ENCODE data around the gene DSCAML1. TPM values are rescaled to one million over a fixed set of nuclear protein-coding genes. Genes with fewer than 3 reads are reported as not detected.

Gene DSCAML1
- total RNA-seq, 6 donors from 2014 or later, result 0.30 to 3.1 (median 1.3) TPM

DNA sequence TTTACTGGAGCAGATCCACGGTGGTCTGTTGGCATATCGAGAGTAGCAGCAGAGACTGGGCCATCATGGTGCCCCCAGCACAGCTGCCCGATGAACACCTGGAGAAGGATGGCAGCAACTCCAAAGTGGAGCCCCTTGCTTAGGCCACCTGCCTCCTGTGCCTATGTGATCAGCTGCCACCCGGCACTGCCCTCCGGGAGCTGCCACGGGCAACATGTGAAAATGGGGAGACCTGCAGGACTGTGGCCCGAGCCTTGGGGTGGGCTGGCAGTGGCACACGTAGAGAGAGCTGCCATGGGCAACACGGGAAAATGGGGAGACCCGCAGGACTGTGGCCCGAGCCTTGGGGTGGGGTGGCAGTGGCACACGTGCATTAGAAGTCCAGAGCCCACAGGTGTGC is 24.4 kb upstream of the DSCAML1 start:
- Histone ChIP-seq H3K27me3 (no peaks in the 10 kb centered on the region), H3K4me1 (peaks cover 48 to 60% (median 50%) of the 10 kb centered on the region in 4 donors), H3K27ac (no peak overlapping the region), H3K36me3 (no peaks in the 10 kb centered on the region), H3K9me3 (no peaks in the 10 kb centered on the region), H3K4me3 (no peak overlapping the region)
- WGBS, 2 donors, result 75 to 88% methylated on average over 8 to 12 of the region's 12 CpGs
- ATAC-seq (ENCODE audit: low FRiP score in 2 of 2), result no peak
- no peak for DNase-seq
- TF ChIP-seq EP300 (IDR thresholded peaks at IDR 0.05) (no peak), POLR2A (IDR thresholded peaks at IDR 0.05) (no peak), POLR2AphosphoS5 (IDR thresholded peaks at IDR 0.05) (no peak)
- TF ChIP-seq, protein P1, sequence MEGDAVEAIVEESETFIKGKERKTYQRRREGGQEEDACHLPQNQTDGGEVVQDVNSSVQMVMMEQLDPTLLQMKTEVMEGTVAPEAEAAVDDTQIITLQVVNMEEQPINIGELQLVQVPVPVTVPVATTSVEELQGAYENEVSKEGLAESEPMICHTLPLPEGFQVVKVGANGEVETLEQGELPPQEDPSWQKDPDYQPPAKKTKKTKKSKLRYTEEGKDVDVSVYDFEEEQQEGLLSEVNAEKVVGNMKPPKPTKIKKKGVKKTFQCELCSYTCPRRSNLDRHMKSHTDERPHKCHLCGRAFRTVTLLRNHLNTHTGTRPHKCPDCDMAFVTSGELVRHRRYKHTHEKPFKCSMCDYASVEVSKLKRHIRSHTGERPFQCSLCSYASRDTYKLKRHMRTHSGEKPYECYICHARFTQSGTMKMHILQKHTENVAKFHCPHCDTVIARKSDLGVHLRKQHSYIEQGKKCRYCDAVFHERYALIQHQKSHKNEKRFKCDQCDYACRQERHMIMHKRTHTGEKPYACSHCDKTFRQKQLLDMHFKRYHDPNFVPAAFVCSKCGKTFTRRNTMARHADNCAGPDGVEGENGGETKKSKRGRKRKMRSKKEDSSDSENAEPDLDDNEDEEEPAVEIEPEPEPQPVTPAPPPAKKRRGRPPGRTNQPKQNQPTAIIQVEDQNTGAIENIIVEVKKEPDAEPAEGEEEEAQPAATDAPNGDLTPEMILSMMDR (IDR thresholded peaks at IDR 0.05), result no peak

DNA sequence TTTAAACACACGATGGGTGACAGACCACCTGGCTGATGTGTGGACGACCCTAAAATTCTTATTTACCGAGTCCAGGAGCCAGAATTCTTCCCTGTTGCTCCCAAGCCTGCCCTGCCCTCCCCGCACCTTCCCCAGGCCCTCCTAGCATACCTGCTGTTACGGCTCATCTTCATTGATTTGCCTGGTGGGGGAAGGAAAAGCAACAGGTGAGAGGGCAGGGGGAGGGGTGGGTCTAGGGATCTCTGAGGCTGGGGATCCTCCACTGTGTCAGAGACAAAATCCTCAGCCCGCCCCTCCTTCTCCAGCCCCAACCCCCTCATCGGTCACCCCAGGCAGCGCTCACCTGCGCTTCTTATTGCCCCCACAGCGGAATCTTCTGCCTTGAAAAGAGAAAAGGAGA is 23.5 kb upstream of the DSCAML1 start:
- no peaks in the 10 kb centered on the region for H3K36me3 ChIP-seq
- no peak for ATAC-seq (ENCODE audit: low FRiP score in 2 of 2)
- TF ChIP-seq POLR2AphosphoS5 (IDR thresholded peaks at IDR 0.05), result no peak
- TF ChIP-seq EP300 (IDR thresholded peaks at IDR 0.05), result no peak
- TF ChIP-seq, protein P1 (IDR thresholded peaks at IDR 0.05), result no peak
- no peak for TF ChIP-seq POLR2A (IDR thresholded peaks at IDR 0.05)
- WGBS, 2 donors, result 89 to 100% methylated on average over 10 of the region's 10 CpGs
- H3K4me3 ChIP-seq, result no peak overlapping the region
- no peak for DNase-seq
- no peaks in the 10 kb centered on the region for H3K27me3 ChIP-seq
- H3K9me3 ChIP-seq, result no peaks in the 10 kb centered on the region
- peaks cover 51 to 65% (median 56%) of the 10 kb centered on the region in 4 donors for H3K4me1 ChIP-seq
- H3K27ac ChIP-seq, result no peak overlapping the region

DNA sequence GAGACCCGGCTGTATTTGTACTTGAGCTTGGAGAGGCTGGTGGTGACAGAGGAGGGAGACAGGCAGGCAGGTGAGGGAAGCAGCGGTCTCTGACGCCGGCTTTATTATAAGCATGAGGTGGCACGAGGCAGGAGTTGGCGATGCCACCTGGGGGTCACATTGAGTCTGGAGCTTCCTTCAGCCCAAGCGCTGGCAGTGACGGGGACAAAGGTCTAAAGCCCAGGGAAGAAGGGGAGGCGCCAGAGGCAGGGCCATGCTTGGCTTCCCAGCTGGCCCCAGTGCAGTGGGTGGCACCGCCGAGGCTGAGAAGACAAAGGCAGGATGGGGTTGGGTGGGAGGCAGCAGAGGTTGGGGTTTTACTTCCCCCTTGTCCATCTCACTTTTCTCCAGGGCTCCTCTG is 23.1 kb upstream of the DSCAML1 start:
- TF ChIP-seq POLR2AphosphoS5 (IDR thresholded peaks at IDR 0.05) (no peak), EP300 (IDR thresholded peaks at IDR 0.05) (no peak), POLR2A (IDR thresholded peaks at IDR 0.05) (no peak)
- TF ChIP-seq, protein P1 (IDR thresholded peaks at IDR 0.05), result no peak
- WGBS, 2 donors, result 79 to 85% methylated on average over 11 of the region's 11 CpGs

DNA sequence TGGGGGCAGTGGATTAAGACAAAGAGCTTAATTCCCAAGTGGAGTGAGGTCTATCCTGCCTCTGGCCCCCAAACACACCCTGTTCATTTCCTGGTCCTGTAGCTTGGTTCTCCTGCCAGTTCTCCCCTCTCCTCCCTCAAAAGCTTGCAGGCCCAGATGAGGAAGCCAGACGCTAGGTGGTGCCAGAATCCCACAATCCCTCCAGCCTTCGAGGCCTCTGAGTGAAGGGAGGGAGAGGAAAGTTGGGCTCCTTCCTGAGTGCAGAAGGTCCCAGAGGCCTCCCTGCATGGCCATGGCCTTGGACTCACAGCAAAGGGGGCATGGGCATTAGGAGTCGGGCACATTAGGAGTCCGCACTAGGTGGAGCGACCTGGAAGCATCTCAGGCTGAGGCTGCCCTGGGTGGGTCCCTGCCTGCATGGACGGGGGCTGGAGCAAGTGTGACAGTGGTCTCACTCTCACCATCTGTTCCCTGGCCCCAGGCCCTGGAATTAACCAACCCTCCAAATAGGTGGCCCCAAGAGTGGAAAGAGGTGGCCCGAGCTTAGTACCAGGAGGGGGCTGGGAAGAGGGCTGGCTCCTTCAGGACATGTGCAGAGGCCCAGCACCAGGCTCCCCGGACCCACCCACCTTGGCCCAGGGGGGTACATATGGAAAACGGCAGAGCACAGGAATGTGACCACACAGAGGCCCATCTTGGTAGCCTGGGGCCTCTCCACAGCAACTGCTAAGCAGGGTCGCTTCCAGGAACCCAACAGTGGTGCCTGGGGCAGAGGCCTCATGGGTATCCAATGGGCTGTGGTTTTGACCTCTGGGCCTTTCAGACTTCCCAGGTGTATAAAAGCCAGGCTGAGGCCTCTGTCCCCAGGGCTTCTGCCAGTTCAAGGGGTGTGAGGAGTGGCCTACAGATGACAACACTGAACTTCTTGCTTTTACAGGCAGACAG is 22.4 kb upstream of the DSCAML1 start:
- Histone ChIP-seq H3K4me1 (peaks cover 49 to 65% (median 56%) of the 10 kb centered on the region in 4 donors), H3K27me3 (no peaks in the 10 kb centered on the region), H3K36me3 (no peaks in the 10 kb centered on the region), H3K9me3 (no peaks in the 10 kb centered on the region), H3K27ac (no peak overlapping the region), H3K4me3 (no peak overlapping the region)
- 81 to 100% methylated on average over 4 to 10 of the region's 10 CpGs for WGBS, 2 donors
- DNase-seq (peak; percentile 46 to 47), ATAC-seq (ENCODE audit: low FRiP score in 2 of 2) (peak; percentile 9 to 30)
- no peak for TF ChIP-seq EP300 (IDR thresholded peaks at IDR 0.05)
- no peak for TF ChIP-seq POLR2AphosphoS5 (IDR thresholded peaks at IDR 0.05)
- TF ChIP-seq, protein P1 (IDR thresholded peaks at IDR 0.05), result peak in 5 of 6 experiments; percentile 12 to 48 (median 46)
- no peak for TF ChIP-seq POLR2A (IDR thresholded peaks at IDR 0.05)

More for the DNA sequence above, 23.1 kb upstream of the DSCAML1 start:
- Histone ChIP-seq H3K9me3 (no peaks in the 10 kb centered on the region), H3K27me3 (no peaks in the 10 kb centered on the region), H3K36me3 (no peaks in the 10 kb centered on the region), H3K27ac (no peak overlapping the region), H3K4me3 (no peak overlapping the region), H3K4me1 (peaks cover 50 to 65% (median 56%) of the 10 kb centered on the region in 4 donors)
- DNase-seq, result no peak
- no peak for ATAC-seq (ENCODE audit: low FRiP score in 2 of 2)

All from upper lobe of left lung (tissue), 6 donors.